Vagina (tissue), 2 donors: Measurements from ENCODE around the gene SEMG2.

Experiments
- POLR2A ChIP-seq, 2 donors: fragments of 450-650 bp; IDR thresholded peaks; one replicate each; pipeline ENCODE4 v1.6.1; 2017; ENCODE audit warnings: antibody characterized with exemption in 2 of 2, mild to moderate bottlenecking in 2 of 2, moderate library complexity in 2 of 2
- TF ChIP-seq, protein P1 (sequence below), 3 experiments: fragments of 450-650 bp in 2 of 3; fragments of 200-600 bp in 1 of 3; sonication (generic) in 1 of 3; IDR thresholded peaks; one replicate each; pipeline ENCODE4 v1.5.1; 2017 to 2019; ENCODE audit warnings: antibody characterized with exemption in 3 of 3, mild to moderate bottlenecking in 2 of 3, moderate library complexity in 2 of 3

DNA sequence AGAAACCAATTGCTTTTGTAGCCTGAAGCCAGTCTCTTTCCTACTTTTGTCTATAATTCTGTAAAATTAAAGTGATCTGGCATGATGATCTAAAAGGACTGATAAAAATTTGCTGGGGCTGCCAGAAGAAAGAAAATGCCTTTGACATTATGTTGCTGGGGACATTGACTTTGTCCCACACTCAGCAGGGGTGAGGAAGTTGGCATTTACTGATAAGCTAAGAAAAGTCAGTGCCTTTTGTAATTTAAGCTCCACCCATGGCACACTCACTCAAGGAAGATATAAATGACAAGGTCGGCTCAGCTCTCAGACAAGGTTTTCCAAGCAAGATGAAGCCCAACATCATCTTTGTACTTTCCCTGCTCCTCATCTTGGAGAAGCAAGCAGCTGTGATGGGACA lies 14.4 kb upstream of the SEMG2 start, which contains the start of gene SEMG1:
- no peak for TF ChIP-seq POLR2A (IDR thresholded peaks at IDR 0.05)
- TF ChIP-seq, protein P1, sequence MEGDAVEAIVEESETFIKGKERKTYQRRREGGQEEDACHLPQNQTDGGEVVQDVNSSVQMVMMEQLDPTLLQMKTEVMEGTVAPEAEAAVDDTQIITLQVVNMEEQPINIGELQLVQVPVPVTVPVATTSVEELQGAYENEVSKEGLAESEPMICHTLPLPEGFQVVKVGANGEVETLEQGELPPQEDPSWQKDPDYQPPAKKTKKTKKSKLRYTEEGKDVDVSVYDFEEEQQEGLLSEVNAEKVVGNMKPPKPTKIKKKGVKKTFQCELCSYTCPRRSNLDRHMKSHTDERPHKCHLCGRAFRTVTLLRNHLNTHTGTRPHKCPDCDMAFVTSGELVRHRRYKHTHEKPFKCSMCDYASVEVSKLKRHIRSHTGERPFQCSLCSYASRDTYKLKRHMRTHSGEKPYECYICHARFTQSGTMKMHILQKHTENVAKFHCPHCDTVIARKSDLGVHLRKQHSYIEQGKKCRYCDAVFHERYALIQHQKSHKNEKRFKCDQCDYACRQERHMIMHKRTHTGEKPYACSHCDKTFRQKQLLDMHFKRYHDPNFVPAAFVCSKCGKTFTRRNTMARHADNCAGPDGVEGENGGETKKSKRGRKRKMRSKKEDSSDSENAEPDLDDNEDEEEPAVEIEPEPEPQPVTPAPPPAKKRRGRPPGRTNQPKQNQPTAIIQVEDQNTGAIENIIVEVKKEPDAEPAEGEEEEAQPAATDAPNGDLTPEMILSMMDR (IDR thresholded peaks at IDR 0.05): no peak
